Measurements from ENCODE around the gene UBE3D. TPM values are rescaled to one million over a fixed set of nuclear protein-coding genes. Genes with fewer than 3 reads are reported as not detected.

The UBE3D gene
- total and polyA plus RNA-seq, 2 experiments from 2014 or later, result 17.5 to 31.4 TPM

GRCh38 chr6:83098589-83098988 is 32.9 kb upstream of the UBE3D start (continued):
- TF ChIP-seq ZNF462 (CRISPR knock-in tag; IDR thresholded peaks at IDR 0.05), result no peak

GRCh38 chr6:83097675-83098074 is 32.0 kb upstream of the UBE3D start:
- ATAC-seq, result no peak
- peaks cover 24% of the 10 kb centered on the region for H3K79me2 ChIP-seq (replicated peaks; ENCODE audit: insufficient read depth)
- TF ChIP-seq CTCF (conservative IDR thresholded peaks at IDR 0.05; ENCODE audit: low read depth in 2 of 2) (no peak), EZH2phosphoT487 (IDR thresholded peaks at IDR 0.05; ENCODE audit: unreplicated experiment) (no peak), REST (IDR thresholded peaks at IDR 0.05; ENCODE audit: unreplicated experiment) (no peak), STAT1 (IDR thresholded peaks at IDR 0.05; ENCODE audit: unreplicated experiment) (no peak), ETS1 (IDR thresholded peaks at IDR 0.05) (no peak), ZNF331 (CRISPR knock-in tag; IDR thresholded peaks at IDR 0.05; ENCODE audit: low read depth) (no peak), ZNF114 (CRISPR knock-in tag; IDR thresholded peaks at IDR 0.05) (no peak)

More at GRCh38 chr6:83097675-83098074, 32.0 kb upstream of the UBE3D start:
- Histone ChIP-seq H2AFZ (no peak overlapping the region), H3K9me2 (ENCODE audit: insufficient read depth) (no peaks in the 10 kb centered on the region), H3K27me3 (ENCODE audit: insufficient read depth) (no peaks in the 10 kb centered on the region), H3K27ac (ENCODE audit: low read depth) (no peak overlapping the region), H4K20me1 (replicated peaks; ENCODE audit: insufficient read depth) (no peaks in the 10 kb centered on the region), H3K36me3 (ENCODE audit: insufficient read depth) (no peaks in the 10 kb centered on the region), H3F3A (replicated peaks; ENCODE audit: low read depth) (no peaks in the 10 kb centered on the region), H3K4me2 (no peak overlapping the region), H3K4me3 (no peak overlapping the region), H3K4me1 (ENCODE audit: insufficient read depth) (peaks cover 10% of the 10 kb centered on the region)
- Mint-ChIP-seq H3K27me3 (ENCODE audit: insufficient read depth, low read depth, poor library complexity) (no peaks in the 10 kb centered on the region), H3K9me3 (no peaks in the 10 kb centered on the region), H3K36me3 (ENCODE audit: low read depth) (peaks cover 4% of the 10 kb centered on the region; the same call in 2 of the 3 replicates), H3K4me1 (peaks cover 6% of the 10 kb centered on the region; the same call in 2 of the 3 replicates), H3K27ac (no peak overlapping the region), H3K4me3 (no peak overlapping the region)
- no peak for DNase-seq (ENCODE audit: low spot score)
